ENCODE data around the gene ZCCHC9.

ZCCHC9 gene

GRCh38 chr5:81359881-81360280 lies 58.5 kb downstream of the ZCCHC9 start:
- no peak for DNase-seq

- DNase-seq = no peak
These were observed 59.3 kb downstream of the ZCCHC9 start for GRCh38 chr5:81360640-81361039.

- no peak for DNase-seq
These were observed 60.2 kb downstream of the ZCCHC9 start for GRCh38 chr5:81361600-81361999.
